Measurements from ENCODE around the gene MICAL3. TPM values are rescaled to one million over a fixed set of nuclear protein-coding genes. Genes with fewer than 3 reads are reported as not detected.

The MICAL3 gene
- total and polyA plus RNA-seq, 3 donors from 2014 or later, result 103 to 106 (median 104) TPM

- Histone ChIP-seq H3K27ac (no peak overlapping the region), H3K9me3 (no peaks in the 10 kb centered on the region), H3K27me3 (no peaks in the 10 kb centered on the region), H3K4me1 (peaks cover under 1% of the 10 kb centered on the region), H3K4me3 (no peak overlapping the region), H3K36me3 (ENCODE audit: low read depth, missing control alignments) (no peaks in the 10 kb centered on the region)
- TF ChIP-seq CTCF (IDR thresholded peaks at IDR 0.05) (no peak), POLR2A (IDR thresholded peaks at IDR 0.05) (no peak)
- 94% methylated on average over 20 to 23 of the region's 23 CpGs for WGBS, 2 donors
- intact Hi-C loops (cut with DNase I; ENCODE audit: low total_unique reads), result no loop called here
- no peak for DNase-seq
Measured at GRCh38 chr22:17778412-17778976, 245.9 kb downstream of the MICAL3 start.

GRCh38 chr22:17777717-17778044 is 246.7 kb downstream of the MICAL3 start:
- DNase-seq, result no peak
- Histone ChIP-seq H3K27me3 (no peaks in the 10 kb centered on the region), H3K36me3 (ENCODE audit: low read depth, missing control alignments) (no peaks in the 10 kb centered on the region), H3K9me3 (no peaks in the 10 kb centered on the region), H3K27ac (no peak overlapping the region), H3K4me1 (peaks cover 5% of the 10 kb centered on the region), H3K4me3 (no peak overlapping the region)
- 73 to 75% methylated on average over 4 to 6 of the region's 6 CpGs for WGBS, 2 donors
- intact Hi-C loops (cut with DNase I; ENCODE audit: low total_unique reads), result no loop called here
- TF ChIP-seq CTCF (IDR thresholded peaks at IDR 0.05) (no peak), POLR2A (IDR thresholded peaks at IDR 0.05) (no peak)

GRCh38 chr22:17777005-17777716 is 247.2 kb downstream of the MICAL3 start:
- H3K4me3 ChIP-seq, result no peak overlapping the region

GRCh38 chr22:17775781-17776465 is 248.4 kb downstream of the MICAL3 start:
- no peak overlapping the region for H3K27ac ChIP-seq
- H3K36me3 ChIP-seq (ENCODE audit: low read depth, missing control alignments), result no peaks in the 10 kb centered on the region
- 87 to 90% methylated on average over 10 of the region's 10 CpGs for WGBS, 2 donors
- peaks cover 5% of the 10 kb centered on the region for H3K4me1 ChIP-seq
- DNase-seq, result no peak
- no peaks in the 10 kb centered on the region for H3K27me3 ChIP-seq
- no peak overlapping the region for H3K4me3 ChIP-seq
- intact Hi-C loops (cut with DNase I; ENCODE audit: low total_unique reads), result no loop called here
- no peaks in the 10 kb centered on the region for H3K9me3 ChIP-seq
- no peak for TF ChIP-seq POLR2A (IDR thresholded peaks at IDR 0.05)
- TF ChIP-seq CTCF (IDR thresholded peaks at IDR 0.05), result no peak

More at GRCh38 chr22:17777005-17777716, 247.2 kb downstream of the MICAL3 start:
- intact Hi-C loops (cut with DNase I; ENCODE audit: low total_unique reads), result no loop called here
- Histone ChIP-seq H3K36me3 (ENCODE audit: low read depth, missing control alignments) (no peaks in the 10 kb centered on the region), H3K27me3 (no peaks in the 10 kb centered on the region), H3K4me1 (peaks cover 5% of the 10 kb centered on the region), H3K9me3 (no peaks in the 10 kb centered on the region), H3K27ac (peak overlapping the region in 1 of 2 donors; percentile 36)
- whole genome bisulfite sequencing, 2 donors, result 73 to 76% methylated on average over 25 to 27 of the region's 27 CpGs
- no peak for DNase-seq
- TF ChIP-seq POLR2A (IDR thresholded peaks at IDR 0.05), result no peak
- no peak for TF ChIP-seq CTCF (IDR thresholded peaks at IDR 0.05)

Measured in testis (tissue), 3 donors.